GM12801 (cell line): Measurements from ENCODE around the gene OBSCN.

Experiments used
- CTCF ChIP-seq: IDR thresholded peaks from one replicate; pipeline ENCODE4 v1.5.1; 2011; ENCODE audit warnings: control low read depth; ENCODE audit not compliant: insufficient read length; ENCODE audit errors: extremely low read depth

OBSCN gene

DNA sequence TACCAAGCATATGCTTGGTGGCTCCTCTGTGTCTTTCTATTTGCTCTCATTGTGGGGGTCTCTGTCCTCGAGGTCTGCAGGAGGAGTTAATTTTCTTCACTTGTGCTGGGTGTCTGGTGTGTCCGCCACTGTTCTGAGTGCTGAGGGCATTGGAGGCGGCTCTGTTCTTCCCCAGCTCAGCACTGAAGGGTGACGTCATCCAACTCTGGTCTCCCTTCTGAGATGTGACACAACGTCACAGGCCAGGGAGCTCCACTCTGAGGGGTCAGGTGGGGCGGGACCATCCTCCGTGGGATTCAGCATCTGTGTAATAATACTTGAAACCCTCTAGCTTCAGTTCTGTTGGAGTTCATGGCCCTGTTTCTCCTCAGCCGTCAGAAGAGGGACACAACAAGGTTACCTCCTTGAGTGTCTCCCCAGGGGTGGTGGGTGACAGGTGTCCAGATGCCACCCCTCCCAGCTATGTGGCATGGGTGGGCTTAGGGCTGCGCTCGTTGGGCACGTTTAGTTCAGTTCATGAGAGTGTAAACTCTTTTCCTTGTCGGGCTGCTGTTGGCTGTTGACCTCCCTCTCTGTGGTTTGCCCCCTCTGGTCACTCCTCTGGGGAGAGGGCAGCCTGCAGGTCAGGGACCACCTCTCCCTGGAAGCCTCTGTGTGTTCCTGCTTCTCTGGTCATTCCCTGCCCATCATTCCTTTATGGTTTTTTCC lies 39.1 kb upstream of the OBSCN start:
- TF ChIP-seq CTCF = no peak

- no peak for TF ChIP-seq CTCF
Observed at GRCh38 chr1:228169345-228169744, 38.5 kb upstream of the OBSCN start.

DNA sequence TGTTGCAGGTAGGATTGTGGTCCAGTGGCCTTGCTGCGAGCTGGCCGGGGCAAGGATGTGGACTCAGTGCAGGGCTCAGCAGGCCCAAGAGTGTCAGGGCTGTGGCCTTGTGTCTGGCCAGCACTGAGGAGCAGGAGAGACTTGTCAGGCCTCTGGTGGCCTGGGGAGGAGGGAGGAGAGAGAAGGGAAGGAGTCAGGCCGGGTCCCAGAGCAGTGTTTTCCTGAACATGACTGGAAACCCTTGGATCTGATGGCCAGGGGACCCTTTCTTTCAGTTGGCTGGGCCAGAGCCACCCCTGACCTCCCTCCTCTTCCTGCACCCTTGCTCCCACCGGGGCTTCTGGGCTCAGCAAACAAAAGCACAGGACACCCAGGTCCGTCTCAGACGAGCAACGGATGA lies 37.2 kb upstream of the OBSCN start:
- no peak for TF ChIP-seq CTCF

- TF ChIP-seq CTCF = no peak
Observed at GRCh38 chr1:228171221-228171891, 36.5 kb upstream of the OBSCN start.

- TF ChIP-seq CTCF = no peak
Observed at GRCh38 chr1:228172591-228173527, 35.0 kb upstream of the OBSCN start.

- no peak for TF ChIP-seq CTCF
Observed at GRCh38 chr1:228174482-228175315, 33.1 kb upstream of the OBSCN start.
